HEK293T (cell line): Measurements from ENCODE around the gene DLEU7.

Experiments
- CTCF ChIA-PET: fragments of 350-600 bp; formaldehyde crosslinking; extraction: SDS; loops from one replicate; lab custom pipeline; 2021; ENCODE audit warnings: antibody characterized with exemption, inconsistent platforms; lab: Yijun Ruan, JAX
- POLR2A ChIA-PET: fragments of 350-600 bp; formaldehyde crosslinking; extraction: SDS; loops from one replicate; lab custom pipeline; 2020; ENCODE audit warnings: antibody characterized with exemption, inconsistent platforms; lab: Yijun Ruan, JAX
- DNase-seq: peaks from one replicate; pipeline ENCODE4 v3.0.0; 2012; ENCODE audit warnings: mixed read lengths; ENCODE audit errors: extremely low spot score
- ARNT ChIP-seq: fragments of 450-650 bp; IDR thresholded peaks from 2 replicates; pipeline ENCODE4 v1.6.1; 2017; ENCODE audit warnings: mild to moderate bottlenecking
- BHLHE40 ChIP-seq: fragments of 450-650 bp; IDR thresholded peaks from 2 replicates; pipeline ENCODE4 v1.6.1; 2016; ENCODE audit warnings: mild to moderate bottlenecking, moderate library complexity, borderline replicate concordance
- CTBP1 ChIP-seq: fragments of 450-650 bp; IDR thresholded peaks from 2 replicates; pipeline ENCODE4 v1.6.1; 2016; ENCODE audit warnings: borderline replicate concordance
- ELF4 ChIP-seq: fragments of 450-650 bp; IDR thresholded peaks from 2 replicates; pipeline ENCODE4 v1.6.1; 2017; ENCODE audit warnings: antibody characterized with exemption
- FOXA1 ChIP-seq: fragments of 450-650 bp; IDR thresholded peaks from 2 replicates; pipeline ENCODE4 v1.6.1; 2016; ENCODE audit warnings: mild to moderate bottlenecking
- FOXK2 ChIP-seq: fragments of 450-650 bp; IDR thresholded peaks from 2 replicates; pipeline ENCODE4 v1.6.1; 2016; ENCODE audit warnings: mild to moderate bottlenecking
- FOXM1 ChIP-seq: fragments of 450-650 bp; IDR thresholded peaks from 2 replicates; pipeline ENCODE4 v1.6.1; 2017; ENCODE audit warnings: mild to moderate bottlenecking, borderline replicate concordance
- HDGF ChIP-seq: fragments of 450-650 bp; IDR thresholded peaks from 2 replicates; pipeline ENCODE4 v1.6.1; 2017; ENCODE audit warnings: antibody characterized with exemption, borderline replicate concordance
- L3MBTL2 ChIP-seq: fragments of 450-650 bp; conservative IDR thresholded peaks from 2 replicates; pipeline ENCODE4 v1.6.1; 2016; ENCODE audit warnings: mild to moderate bottlenecking
- LEF1 ChIP-seq: fragments of 450-650 bp; IDR thresholded peaks from 2 replicates; pipeline ENCODE4 v1.6.1; 2017; ENCODE audit warnings: mild to moderate bottlenecking, borderline replicate concordance
- NFRKB ChIP-seq: fragments of 450-650 bp; IDR thresholded peaks from 2 replicates; pipeline ENCODE4 v1.6.1; 2016; ENCODE audit warnings: mild to moderate bottlenecking, moderate library complexity
- PKNOX1 ChIP-seq: fragments of 450-650 bp; IDR thresholded peaks from 2 replicates; pipeline ENCODE4 v1.6.1; 2016
- SP1 ChIP-seq: fragments of 450-650 bp; IDR thresholded peaks from 2 replicates; pipeline ENCODE4 v1.6.1; 2017
- SUZ12 ChIP-seq: fragments of 450-650 bp; IDR thresholded peaks from 2 replicates; pipeline ENCODE4 v1.6.1; 2016; ENCODE audit warnings: mild to moderate bottlenecking
- TARDBP ChIP-seq: fragments of 450-650 bp; IDR thresholded peaks from 2 replicates; pipeline ENCODE4 v1.6.1; 2016
- ZNF384 ChIP-seq: fragments of 450-650 bp; IDR thresholded peaks from 2 replicates; pipeline ENCODE4 v1.6.1; 2016

The DLEU7 gene

GRCh38 chr13:50780201-50781015 is 63.1 kb downstream of the DLEU7 start:
- TF ChIP-seq ZNF384 (no peak), L3MBTL2 (no peak), NFRKB (no peak), LEF1 (no peak), SUZ12 (no peak), ARNT (no peak), FOXK2 (no peak), TARDBP (no peak), HDGF (no peak), PKNOX1 (no peak), FOXM1 (no peak), CTBP1 (no peak), BHLHE40 (no peak), ELF4 (no peak), SP1 (no peak), FOXA1 (no peak)
- DNase-seq: no peak
- ChIA-PET CTCF (no interaction called here), POLR2A (no interaction called here)

GRCh38 chr13:50779443-50780200 is 63.9 kb downstream of the DLEU7 start:
- ChIA-PET CTCF (no interaction called here), POLR2A (no interaction called here)
- no peak for DNase-seq
- TF ChIP-seq ARNT: no peak
- TF ChIP-seq LEF1: no peak
- no peak for TF ChIP-seq PKNOX1
- no peak for TF ChIP-seq TARDBP
- TF ChIP-seq NFRKB: no peak
- TF ChIP-seq HDGF: no peak
- TF ChIP-seq BHLHE40: no peak
- TF ChIP-seq SP1: no peak
- TF ChIP-seq CTBP1: no peak
- no peak for TF ChIP-seq FOXK2
